Dendritic cell treated with granulocyte-macrophage colony-stimulating factor and Interleukin-4, amounts not matched to agents 40 ng/mL and 50 ng/mL, for 4 days (primary cell): ENCODE data around the gene BTBD7.
A peak's percentile ranks its signal among the peaks of the same experiment; 100 is the strongest.

Experiments used
- H3K27ac Mint-ChIP-seq: one replicate; pipeline ENCODE4 v1.8.0; 2022; ENCODE audit warnings: mild to moderate bottlenecking, mixed read lengths
- H3K27me3 Mint-ChIP-seq: one replicate; pipeline ENCODE4 v1.8.0; 2022; ENCODE audit warnings: mild to moderate bottlenecking, mixed read lengths
- H3K36me3 Mint-ChIP-seq: one replicate; pipeline ENCODE4 v1.8.0; 2022; ENCODE audit warnings: low read depth, mixed read lengths
- H3K4me1 Mint-ChIP-seq: one replicate; pipeline ENCODE4 v1.8.0; 2022; ENCODE audit warnings: low read depth, mixed read lengths
- H3K4me3 Mint-ChIP-seq: one replicate; pipeline ENCODE4 v1.8.0; 2022; ENCODE audit warnings: mild to moderate bottlenecking, moderate library complexity, mixed read lengths
- H3K9me3 Mint-ChIP-seq: one replicate; pipeline ENCODE4 v1.8.0; 2022; ENCODE audit warnings: mixed read lengths
- intact Hi-C: fragments of 100-400 bp; cut with micrococcal nuclease; formaldehyde crosslinking; loops from one replicate; pipeline ENCODE4 v1.15.0; 2022

Gene BTBD7

DNA sequence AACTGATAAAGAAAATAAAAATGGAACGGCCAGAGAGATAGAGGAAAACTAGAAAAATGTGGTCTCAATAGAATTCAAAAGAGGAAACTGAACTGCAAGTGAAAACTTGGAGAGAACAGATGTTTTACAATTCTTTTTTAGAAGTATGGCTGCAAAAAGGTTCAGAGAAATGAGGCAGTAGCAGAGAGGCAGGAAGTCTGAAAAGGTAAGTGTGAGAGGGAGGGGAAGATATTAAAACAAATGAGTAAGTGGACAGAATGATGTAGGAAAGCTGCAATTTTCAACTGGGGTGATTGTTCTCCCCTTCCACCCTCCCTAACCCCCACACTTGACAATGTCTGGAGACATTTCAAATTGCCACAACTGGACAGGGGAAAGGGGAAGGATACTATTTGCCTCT is 12.9 kb downstream of the BTBD7 start:
- intact Hi-C loops: no loop called here
- Mint-ChIP-seq H3K4me3 (no peak overlapping the region), H3K27me3 (no peaks in the 10 kb centered on the region), H3K4me1 (peaks cover 63% of the 10 kb centered on the region), H3K27ac (peak overlapping the region; percentile 44), H3K9me3 (no peaks in the 10 kb centered on the region), H3K36me3 (peaks cover 23% of the 10 kb centered on the region)

GRCh38 chr14:93319494-93319893 is 13.3 kb downstream of the BTBD7 start:
- Mint-ChIP-seq H3K27ac (peak overlapping the region; percentile 44), H3K4me3 (no peak overlapping the region)
- intact Hi-C loops: no loop called here

GRCh38 chr14:93318927-93319326 is 13.9 kb downstream of the BTBD7 start:
- Mint-ChIP-seq H3K27ac (peak overlapping the region; percentile 78), H3K4me3 (no peak overlapping the region), H3K4me1 (peaks cover 53% of the 10 kb centered on the region), H3K27me3 (no peaks in the 10 kb centered on the region), H3K36me3 (peaks cover 13% of the 10 kb centered on the region), H3K9me3 (no peaks in the 10 kb centered on the region)
- intact Hi-C loops: no loop called here

More at GRCh38 chr14:93319494-93319893, 13.3 kb downstream of the BTBD7 start:
- no peaks in the 10 kb centered on the region for H3K27me3 Mint-ChIP-seq
- no peaks in the 10 kb centered on the region for H3K9me3 Mint-ChIP-seq
- peaks cover 19% of the 10 kb centered on the region for H3K36me3 Mint-ChIP-seq
- peaks cover 59% of the 10 kb centered on the region for H3K4me1 Mint-ChIP-seq

- Mint-ChIP-seq H3K9me3 (no peaks in the 10 kb centered on the region), H3K4me1 (peaks cover 45% of the 10 kb centered on the region), H3K36me3 (peaks cover 10% of the 10 kb centered on the region), H3K4me3 (peak overlapping the region; percentile 14), H3K27me3 (no peaks in the 10 kb centered on the region), H3K27ac (peak overlapping the region; percentile 78)
- intact Hi-C loops: no loop called here
Measured at GRCh38 chr14:93317875-93318807, 14.7 kb downstream of the BTBD7 start.

DNA sequence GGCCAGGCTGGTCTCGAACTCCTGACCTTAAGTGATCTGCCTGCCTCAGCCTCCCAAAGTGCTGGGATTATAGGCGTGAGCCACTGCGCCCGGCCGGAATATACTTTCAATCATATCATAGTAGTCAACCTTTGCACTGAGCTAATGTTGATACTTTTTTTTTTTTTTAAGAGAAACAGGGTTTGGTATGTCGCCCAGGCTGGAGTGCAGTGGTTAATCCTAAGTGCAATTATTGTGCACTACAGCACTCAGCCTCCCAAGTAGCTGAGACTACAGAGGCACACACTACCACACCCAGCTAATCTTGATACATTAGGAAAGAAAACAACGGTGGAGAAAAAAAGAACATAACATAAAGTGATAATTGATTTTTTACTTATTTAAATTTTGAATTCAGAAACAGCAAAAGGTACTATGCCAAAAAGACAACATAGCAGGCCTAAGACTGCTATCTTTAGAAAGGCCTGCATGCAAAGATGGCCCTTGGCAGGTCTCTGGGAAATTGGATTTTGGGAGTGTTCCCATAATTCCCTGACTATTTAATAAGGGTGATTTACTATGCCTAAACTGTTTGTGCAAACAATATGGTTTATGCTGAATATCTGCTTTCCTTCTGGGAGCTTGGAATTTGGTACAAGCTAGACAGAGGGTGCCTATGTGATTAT is 15.5 kb downstream of the BTBD7 start:
- no peaks in the 10 kb centered on the region for H3K27me3 Mint-ChIP-seq
- intact Hi-C loops: no loop called here
- H3K36me3 Mint-ChIP-seq: peaks cover 10% of the 10 kb centered on the region
- no peak overlapping the region for H3K4me3 Mint-ChIP-seq
- H3K27ac Mint-ChIP-seq: peak overlapping the region; percentile 78
- peaks cover 41% of the 10 kb centered on the region for H3K4me1 Mint-ChIP-seq
- no peaks in the 10 kb centered on the region for H3K9me3 Mint-ChIP-seq

- Mint-ChIP-seq H3K27ac (no peak overlapping the region), H3K9me3 (no peaks in the 10 kb centered on the region), H3K4me1 (peaks cover 41% of the 10 kb centered on the region), H3K4me3 (no peak overlapping the region), H3K36me3 (peaks cover 7% of the 10 kb centered on the region), H3K27me3 (no peaks in the 10 kb centered on the region)
- intact Hi-C loops: no loop called here
Measured at GRCh38 chr14:93316716-93317115, 16.1 kb downstream of the BTBD7 start.

DNA sequence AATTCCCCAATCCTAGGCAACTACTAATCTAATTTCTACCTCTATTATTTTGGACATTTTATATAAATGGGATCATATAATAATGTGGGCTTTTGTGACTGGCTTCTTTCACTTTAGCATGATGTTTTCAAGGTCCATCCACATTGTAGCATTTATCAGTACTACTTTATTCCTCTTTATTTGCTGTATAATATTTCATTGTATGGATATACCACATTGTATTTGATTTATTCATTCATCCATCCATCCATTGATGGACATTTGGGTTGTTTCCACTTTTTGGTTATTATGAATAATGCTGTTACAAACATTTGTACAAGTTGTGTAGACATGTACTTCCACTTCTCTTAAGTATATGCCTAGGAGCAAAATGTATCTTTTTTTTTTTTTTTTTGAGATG is 17.3 kb downstream of the BTBD7 start:
- intact Hi-C loops: no loop called here
- Mint-ChIP-seq H3K9me3 (no peaks in the 10 kb centered on the region), H3K27me3 (no peaks in the 10 kb centered on the region), H3K4me3 (no peak overlapping the region), H3K27ac (no peak overlapping the region), H3K36me3 (no peaks in the 10 kb centered on the region), H3K4me1 (peaks cover 41% of the 10 kb centered on the region)

GRCh38 chr14:93311082-93311481 is 21.8 kb downstream of the BTBD7 start:
- intact Hi-C loops: no loop called here
- Mint-ChIP-seq H3K4me1 (peaks cover 31% of the 10 kb centered on the region), H3K4me3 (no peak overlapping the region), H3K27ac (no peak overlapping the region), H3K36me3 (no peaks in the 10 kb centered on the region), H3K27me3 (no peaks in the 10 kb centered on the region), H3K9me3 (no peaks in the 10 kb centered on the region)

DNA sequence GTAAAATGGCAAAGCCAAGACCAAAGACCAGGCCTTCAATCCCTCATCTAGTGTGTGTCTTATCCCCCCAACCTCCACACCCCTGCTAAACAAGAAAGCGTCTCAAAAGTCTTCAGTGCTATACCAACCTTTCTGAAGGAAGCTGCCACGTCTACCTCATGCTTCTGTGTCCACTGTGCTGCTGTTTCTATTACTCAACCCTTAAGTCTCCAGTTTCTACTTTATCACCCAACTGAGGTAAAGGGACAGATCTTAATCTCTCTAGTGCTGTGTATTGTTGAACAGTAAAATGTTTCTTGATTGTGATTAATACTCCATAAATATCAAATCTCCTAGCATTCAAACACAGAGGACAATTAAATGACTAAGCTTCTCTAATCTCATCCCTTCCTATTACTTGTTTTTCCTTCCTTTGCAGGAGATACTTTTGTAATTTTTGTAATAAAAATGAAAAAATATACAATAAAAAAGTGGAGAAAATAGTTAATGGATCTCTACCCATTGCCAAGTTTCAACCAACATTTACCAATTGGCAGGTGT is 23.3 kb downstream of the BTBD7 start:
- peak overlapping the region; percentile 47 for H3K27ac Mint-ChIP-seq
- no peaks in the 10 kb centered on the region for H3K27me3 Mint-ChIP-seq
- H3K9me3 Mint-ChIP-seq: no peaks in the 10 kb centered on the region
- H3K36me3 Mint-ChIP-seq: no peaks in the 10 kb centered on the region
- intact Hi-C loops: no loop called here
- peaks cover 38% of the 10 kb centered on the region for H3K4me1 Mint-ChIP-seq
- no peak overlapping the region for H3K4me3 Mint-ChIP-seq

DNA sequence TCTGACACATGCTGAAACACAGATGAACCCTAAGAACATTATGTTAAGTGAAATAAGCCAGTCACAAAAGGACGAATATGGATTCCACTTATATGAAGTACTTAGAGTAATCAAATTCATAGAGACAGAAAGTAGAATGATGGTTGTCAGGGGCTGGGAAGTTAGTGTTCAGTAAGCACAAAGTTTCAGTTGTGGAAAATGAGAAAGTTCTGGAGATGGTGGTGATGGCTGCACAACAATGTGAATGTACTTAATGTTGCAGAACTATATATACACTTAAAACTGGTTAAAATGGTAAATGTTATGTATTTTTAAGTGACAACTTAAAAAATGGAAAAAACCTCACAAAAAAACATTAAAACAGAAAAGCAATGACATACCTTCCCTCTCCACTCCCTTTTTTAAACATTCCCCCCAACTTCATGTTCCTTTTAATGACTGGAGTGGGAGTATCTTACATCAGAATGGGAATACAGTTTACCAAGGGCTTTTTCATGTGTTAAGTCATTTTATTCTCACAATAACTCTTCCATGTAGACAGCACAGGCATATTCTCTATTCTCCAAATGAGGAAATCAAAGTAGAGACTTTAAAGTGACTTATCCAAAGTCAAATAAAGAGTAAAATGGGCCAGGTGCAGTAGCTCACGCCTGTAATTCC is 24.0 kb downstream of the BTBD7 start:
- Mint-ChIP-seq H3K9me3 (no peaks in the 10 kb centered on the region), H3K4me1 (peaks cover 44% of the 10 kb centered on the region), H3K27me3 (no peaks in the 10 kb centered on the region), H3K4me3 (no peak overlapping the region), H3K36me3 (no peaks in the 10 kb centered on the region), H3K27ac (peak overlapping the region; percentile 47)
- intact Hi-C loops: no loop called here

DNA sequence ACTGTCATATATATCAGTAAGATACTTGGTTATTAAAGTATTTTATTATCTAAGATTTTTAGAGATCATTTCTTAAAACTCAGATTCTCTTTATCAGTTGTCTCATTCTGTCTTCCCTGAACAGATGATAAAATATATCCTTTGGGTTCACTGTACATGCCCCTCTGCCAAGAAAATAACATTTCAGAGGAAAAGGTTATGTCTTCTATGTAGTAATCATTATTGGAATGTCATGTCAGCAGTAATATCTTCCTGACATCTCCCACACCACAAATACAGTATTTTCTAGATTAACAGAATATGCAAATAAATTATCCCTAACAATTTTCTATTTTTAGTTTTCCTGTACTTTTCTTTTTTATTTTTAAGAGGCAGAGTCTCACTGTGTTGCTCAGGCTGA is 26.0 kb downstream of the BTBD7 start:
- Mint-ChIP-seq H3K27me3 (no peaks in the 10 kb centered on the region), H3K9me3 (no peaks in the 10 kb centered on the region), H3K36me3 (no peaks in the 10 kb centered on the region), H3K27ac (peak overlapping the region; percentile 56), H3K4me1 (peaks cover 60% of the 10 kb centered on the region), H3K4me3 (no peak overlapping the region)
- intact Hi-C loops: no loop called here

- intact Hi-C loops: no loop called here
- H3K36me3 Mint-ChIP-seq: no peaks in the 10 kb centered on the region
- no peaks in the 10 kb centered on the region for H3K9me3 Mint-ChIP-seq
- H3K27me3 Mint-ChIP-seq: no peaks in the 10 kb centered on the region
- H3K4me3 Mint-ChIP-seq: no peak overlapping the region
- H3K4me1 Mint-ChIP-seq: peaks cover 63% of the 10 kb centered on the region
- peak overlapping the region; percentile 61 for H3K27ac Mint-ChIP-seq
Measured at GRCh38 chr14:93305725-93306418, 27.0 kb downstream of the BTBD7 start.

- Mint-ChIP-seq H3K4me1 (peaks cover 69% of the 10 kb centered on the region), H3K36me3 (no peaks in the 10 kb centered on the region), H3K27ac (no peak overlapping the region), H3K27me3 (no peaks in the 10 kb centered on the region), H3K4me3 (no peak overlapping the region), H3K9me3 (no peaks in the 10 kb centered on the region)
- intact Hi-C loops: no loop called here
Measured at GRCh38 chr14:93304771-93305170, 28.1 kb downstream of the BTBD7 start.
